Effector CD8-positive, alpha-beta T cell (primary cell): ENCODE data around the gene NLRC5.
A peak's percentile ranks its signal among the peaks of the same experiment; 100 is the strongest.

ENCODE experiments used
- DNase-seq: peaks from one replicate; lab custom pipeline; 2025; lab: John Stamatoyannopoulos, UW

NLRC5 gene

GRCh38 chr16:57127037-57127763 lies 137.8 kb downstream of the NLRC5 start:
- DNase-seq = no peak

- no peak for DNase-seq
Measured at GRCh38 chr16:57127836-57128235, 138.5 kb downstream of the NLRC5 start.

- DNase-seq = peak; percentile 14
Measured at GRCh38 chr16:57128771-57129389, 139.5 kb downstream of the NLRC5 start.

GRCh38 chr16:57130950-57131321 lies 141.6 kb downstream of the NLRC5 start:
- DNase-seq = no peak

- no peak for DNase-seq
Measured at GRCh38 chr16:57131351-57131970, 142.1 kb downstream of the NLRC5 start.

- DNase-seq = no peak
Measured at GRCh38 chr16:57132470-57132869, 143.1 kb downstream of the NLRC5 start.

- no peak for DNase-seq
Measured at GRCh38 chr16:57133031-57133430, 143.7 kb downstream of the NLRC5 start.
